Kidney tubule cell (primary cell): ENCODE measurements around the gene GARIN5B.
A peak's percentile ranks its signal among the peaks of the same experiment; 100 is the strongest.

Experiments used
- DNase-seq: peaks from one replicate; pipeline ENCODE4 v3.0.0-alpha.2; 2018; ENCODE audit warnings: low spot score

The GARIN5B gene

GRCh38 chr19:55370305-55370988, 7.4 kb upstream of the GARIN5B start, which contains the start of gene IL11:
Gene IL11, minus strand, starts transcription at chr19:55370463. Its CDS starts 153 bp downstream, at chr19:55370310.
- DNase-seq, result peak; percentile 87

GRCh38 chr19:55369653-55370304, 6.7 kb upstream of the GARIN5B start:
- DNase-seq, result peak; percentile 74

GRCh38 chr19:55368701-55369563, 5.9 kb upstream of the GARIN5B start:
- peak; percentile 63 for DNase-seq

- DNase-seq, result no peak
Measured at GRCh38 chr19:55368106-55368505, 5.0 kb upstream of the GARIN5B start.

GRCh38 chr19:55366790-55367189, 3.7 kb upstream of the GARIN5B start:
- DNase-seq, result no peak

- no peak for DNase-seq
Measured at GRCh38 chr19:55365964-55366363, 2.9 kb upstream of the GARIN5B start.

- no peak for DNase-seq
Measured at GRCh38 chr19:55365245-55365644, 2.2 kb upstream of the GARIN5B start.

GRCh38 chr19:55362174-55362989, 678 bp downstream of the GARIN5B start:
- no peak for DNase-seq

- no peak for DNase-seq
Measured at GRCh38 chr19:55360902-55361301, 2.2 kb downstream of the GARIN5B start.

GRCh38 chr19:55358943-55359908, 3.8 kb downstream of the GARIN5B start:
- peak; percentile 34 for DNase-seq

- DNase-seq, result no peak
Measured at GRCh38 chr19:55358493-55358892, 4.6 kb downstream of the GARIN5B start.

- no peak for DNase-seq
Measured at GRCh38 chr19:55355213-55355821, 7.7 kb downstream of the GARIN5B start.

- no peak for DNase-seq
Measured at GRCh38 chr19:55354698-55355212, 8.3 kb downstream of the GARIN5B start, which contains the start of gene COX6B2. Gene COX6B2, minus strand, starts transcription at chr19:55354719. Its CDS starts 198 bp downstream, at chr19:55354521.

- DNase-seq, result peak; percentile 56
Measured at GRCh38 chr19:55353803-55354697, 9.0 kb downstream of the GARIN5B start.

- no peak for DNase-seq
Measured at GRCh38 chr19:55353356-55353802, 9.7 kb downstream of the GARIN5B start.

GRCh38 chr19:55352549-55353145, 10.4 kb downstream of the GARIN5B start:
- DNase-seq, result no peak

- DNase-seq, result peak; percentile 66
Measured at GRCh38 chr19:55352040-55352439, 11.0 kb downstream of the GARIN5B start.

GRCh38 chr19:55350620-55351315, 12.3 kb downstream of the GARIN5B start:
- DNase-seq, result no peak
